GM20431 (cell line): ENCODE data around the gene CTNNBL1.
"Not testable (repeated sequence)": the region's sequence is repeated elsewhere in the genome, so short reads cannot be mapped to it uniquely, and the experiment has no call there.

Experiments
- in situ Hi-C: fragments of 300-500 bp; cut with MseI, MboI; formaldehyde crosslinking; loops from one replicate; pipeline ENCODE4 v1.15.0; 2020; ENCODE audit warnings: low sequenced_read_pairs; ENCODE audit not compliant: unreplicated experiment

CTNNBL1 gene

GRCh38 chr20:37841971-37842370, 148.1 kb downstream of the CTNNBL1 start:
- in situ Hi-C loops = no loop called here

GRCh38 chr20:37845241-37845681, 151.4 kb downstream of the CTNNBL1 start:
- in situ Hi-C loops = no loop called here

GRCh38 chr20:37845878-37846277, 152.0 kb downstream of the CTNNBL1 start:
- in situ Hi-C loops = no loop called here

GRCh38 chr20:37846573-37846972, 152.7 kb downstream of the CTNNBL1 start:
- in situ Hi-C loops = no loop called here

GRCh38 chr20:37848706-37849105, 154.9 kb downstream of the CTNNBL1 start:
- in situ Hi-C loops = no loop called here

- in situ Hi-C loops = no loop called here
These were observed 155.3 kb downstream of the CTNNBL1 start for GRCh38 chr20:37849156-37849555.

- in situ Hi-C loops = no loop called here
These were observed 155.7 kb downstream of the CTNNBL1 start for GRCh38 chr20:37849566-37849965.

GRCh38 chr20:37850036-37850592, 156.3 kb downstream of the CTNNBL1 start:
- in situ Hi-C loops = no loop called here

- in situ Hi-C loops = no loop called here
These were observed 157.0 kb downstream of the CTNNBL1 start for GRCh38 chr20:37850724-37851355.

GRCh38 chr20:37852666-37853065, 158.8 kb downstream of the CTNNBL1 start:
- in situ Hi-C loops = no loop called here

GRCh38 chr20:37853823-37854375, 160.1 kb downstream of the CTNNBL1 start:
- in situ Hi-C loops = no loop called here

- in situ Hi-C loops = not testable (repeated sequence)
These were observed 162.2 kb downstream of the CTNNBL1 start for GRCh38 chr20:37856034-37856433.

- in situ Hi-C loops = no loop called here
These were observed 163.3 kb downstream of the CTNNBL1 start for GRCh38 chr20:37856932-37857660.

- in situ Hi-C loops = no loop called here
These were observed 165.8 kb downstream of the CTNNBL1 start for GRCh38 chr20:37859406-37860171.

- in situ Hi-C loops = no loop called here
These were observed 169.5 kb downstream of the CTNNBL1 start for GRCh38 chr20:37863289-37863688.

GRCh38 chr20:37864298-37864697, 170.5 kb downstream of the CTNNBL1 start:
- in situ Hi-C loops = no loop called here

- in situ Hi-C loops = no loop called here
These were observed 172.2 kb downstream of the CTNNBL1 start for GRCh38 chr20:37866051-37866450.

- in situ Hi-C loops = no loop called here
These were observed 173.7 kb downstream of the CTNNBL1 start for GRCh38 chr20:37867289-37868195.

- in situ Hi-C loops = no loop called here
These were observed 175.1 kb downstream of the CTNNBL1 start for GRCh38 chr20:37868851-37869333.
